Naive B cell (primary cell): ENCODE results near the gene HEY2. TPM values are rescaled to one million over a fixed set of nuclear protein-coding genes. Genes with fewer than 3 reads are reported as not detected.
"Not testable (repeated sequence)": the region's sequence is repeated elsewhere in the genome, so short reads cannot be mapped to it uniquely, and the experiment has no call there.

Experiments
- ATAC-seq, 2 donors: fragments of 150-1000 bp; cut with Tn5 transposase; 2 replicates each; pipeline ENCODE4 v1.10.0; 2021; ENCODE audit warnings: low read depth in 2 of 2, mild to moderate bottlenecking in 2 of 2, moderate library complexity in 2 of 2
- DNase-seq: peaks from one replicate; pipeline ENCODE4 v3.0.0; 2022
- H3K27ac Mint-ChIP-seq, 6 donors: one replicate each; pipeline ENCODE4 v1.8.0; 2020 to 2022; ENCODE audit warnings: mild to moderate bottlenecking in 6 of 6, mixed read lengths in 6 of 6, moderate library complexity in 5 of 6, inconsistent platforms in 2 of 6
- H3K27me3 Mint-ChIP-seq, 3 donors: one replicate each; pipeline ENCODE4 v1.8.0; 2021 to 2022; ENCODE audit warnings: mixed read lengths in 3 of 3, mild to moderate bottlenecking in 1 of 3
- H3K36me3 Mint-ChIP-seq, 2 donors: one replicate each; pipeline ENCODE4 v1.8.0; 2020 to 2022; ENCODE audit warnings: mixed read lengths in 2 of 2, inconsistent platforms in 1 of 2, mild to moderate bottlenecking in 1 of 2
- H3K4me1 Mint-ChIP-seq, 3 donors: one replicate each; pipeline ENCODE4 v1.8.0; 2020 to 2022; ENCODE audit warnings: mixed read lengths in 3 of 3, inconsistent platforms in 1 of 3, mild to moderate bottlenecking in 1 of 3, moderate library complexity in 1 of 3
- H3K4me3 Mint-ChIP-seq, 8 donors: one replicate each; pipeline ENCODE4 v1.8.0; 2020 to 2022; ENCODE audit warnings: mild to moderate bottlenecking in 8 of 8, mixed read lengths in 8 of 8, moderate library complexity in 8 of 8, inconsistent platforms in 2 of 8
- H3K9me3 Mint-ChIP-seq, 7 donors: one replicate each; pipeline ENCODE4 v1.8.0; 2020 to 2022; ENCODE audit warnings: mixed read lengths in 7 of 7, mild to moderate bottlenecking in 5 of 7, inconsistent platforms in 2 of 7, moderate library complexity in 1 of 7
- polyA plus RNA-seq, 6 donors: library from polyadenylated mRNA; unstranded; fragments of 300-500 nt; fragmentation: Illumina TruSeq; gene quantifications; one replicate each; pipeline ENCODE4 v1.2.3, GENCODE V29; 2021; ENCODE audit warnings: low read depth in 6 of 6

HEY2 gene
- polyA plus RNA-seq, 6 donors from 2014 or later: 0.17 to 0.48 (median 0.29) TPM; not detected in 3

GRCh38 chr6:125764121-125764671, 14.8 kb downstream of the HEY2 start:
- Mint-ChIP-seq H3K27me3 (peaks cover 25 to 37% (median 32%) of the 10 kb centered on the region in 3 donors), H3K4me1 (peaks cover 0 to 11% (median 0%) of the 10 kb centered on the region in 3 donors), H3K9me3 (peaks cover 0 to 5% (median 0%) of the 10 kb centered on the region in 7 donors), H3K4me3 (no peak overlapping the region), H3K36me3 (peaks cover 0 to 5% of the 10 kb centered on the region in 2 donors), H3K27ac (no peak overlapping the region)
- ATAC-seq (no peak), DNase-seq (no peak)

GRCh38 chr6:125765944-125766343, 16.5 kb downstream of the HEY2 start:
- Mint-ChIP-seq H3K27ac (no peak overlapping the region), H3K36me3 (no peaks in the 10 kb centered on the region), H3K9me3 (peaks cover 0 to 5% (median 0%) of the 10 kb centered on the region in 7 donors), H3K4me3 (no peak overlapping the region), H3K27me3 (peaks cover 23 to 31% (median 29%) of the 10 kb centered on the region in 3 donors), H3K4me1 (peaks cover 0 to 3% (median 0%) of the 10 kb centered on the region in 3 donors)
- ATAC-seq (no peak), DNase-seq (no peak)

GRCh38 chr6:125766641-125767040, 17.2 kb downstream of the HEY2 start:
- no peak overlapping the region for H3K27ac Mint-ChIP-seq
- H3K27me3 Mint-ChIP-seq: peaks cover 23 to 31% (median 29%) of the 10 kb centered on the region in 3 donors
- no peaks in the 10 kb centered on the region for H3K36me3 Mint-ChIP-seq
- no peak overlapping the region for H3K4me3 Mint-ChIP-seq
- peaks cover 0 to 3% (median 0%) of the 10 kb centered on the region in 3 donors for H3K4me1 Mint-ChIP-seq
- DNase-seq (no peak), ATAC-seq (no peak)
- H3K9me3 Mint-ChIP-seq: peaks cover 0 to 2% (median 0%) of the 10 kb centered on the region in 7 donors

GRCh38 chr6:125769147-125769783, 19.8 kb downstream of the HEY2 start:
- Mint-ChIP-seq H3K27ac (no peak overlapping the region), H3K9me3 (peaks cover 0 to 2% (median 0%) of the 10 kb centered on the region in 7 donors), H3K36me3 (no peaks in the 10 kb centered on the region), H3K4me1 (peaks cover 0 to 3% (median 0%) of the 10 kb centered on the region in 3 donors), H3K4me3 (no peak overlapping the region), H3K27me3 (peaks cover 24 to 32% (median 27%) of the 10 kb centered on the region in 3 donors)
- ATAC-seq: no peak
- DNase-seq: no peak

GRCh38 chr6:125773387-125774341, 24.2 kb downstream of the HEY2 start:
- H3K27ac Mint-ChIP-seq: no peak overlapping the region
- H3K27me3 Mint-ChIP-seq: peaks cover 10 to 16% (median 14%) of the 10 kb centered on the region in 3 donors
- H3K4me3 Mint-ChIP-seq: no peak overlapping the region
- no peaks in the 10 kb centered on the region for H3K36me3 Mint-ChIP-seq
- peaks cover 3 to 13% (median 4%) of the 10 kb centered on the region in 3 donors for H3K4me1 Mint-ChIP-seq
- DNase-seq: no peak
- H3K9me3 Mint-ChIP-seq: peaks cover 0 to 4% (median 0%) of the 10 kb centered on the region in 7 donors
- no peak for ATAC-seq

GRCh38 chr6:125776107-125776826, 26.8 kb downstream of the HEY2 start:
- not testable (repeated sequence) for H3K9me3 Mint-ChIP-seq, H3K36me3 Mint-ChIP-seq, DNase-seq, ATAC-seq, H3K27me3 Mint-ChIP-seq, H3K4me3 Mint-ChIP-seq, H3K27ac Mint-ChIP-seq
- H3K4me1 Mint-ChIP-seq: peaks cover 0 to 13% (median 4%) of the 10 kb centered on the region in 3 donors

- peaks cover 0 to 2% (median 0%) of the 10 kb centered on the region in 7 donors for H3K9me3 Mint-ChIP-seq
- H3K4me3 Mint-ChIP-seq: no peak overlapping the region
- no peaks in the 10 kb centered on the region for H3K36me3 Mint-ChIP-seq
- ATAC-seq (peak; percentile 80 to 81), DNase-seq (peak; percentile 92)
- no peak overlapping the region for H3K27ac Mint-ChIP-seq
- peaks cover 0 to 4% (median 0%) of the 10 kb centered on the region in 3 donors for H3K27me3 Mint-ChIP-seq
- H3K4me1 Mint-ChIP-seq: peaks cover 0 to 19% (median 10%) of the 10 kb centered on the region in 3 donors
Measured at GRCh38 chr6:125779924-125780539, 30.6 kb downstream of the HEY2 start.

GRCh38 chr6:125780540-125781313, 31.3 kb downstream of the HEY2 start:
- Mint-ChIP-seq H3K27me3 (peaks cover 0 to 2% (median 0%) of the 10 kb centered on the region in 3 donors), H3K36me3 (no peaks in the 10 kb centered on the region), H3K27ac (no peak overlapping the region), H3K4me3 (no peak overlapping the region), H3K4me1 (peaks cover 0 to 19% (median 10%) of the 10 kb centered on the region in 3 donors), H3K9me3 (peaks cover 0 to 2% (median 0%) of the 10 kb centered on the region in 7 donors)
- DNase-seq: peak; percentile 65
- ATAC-seq: peak; percentile 73 to 77

GRCh38 chr6:125781314-125781868, 32.0 kb downstream of the HEY2 start:
- peak in 1 of 2 donors; percentile 41 for ATAC-seq
- H3K9me3 Mint-ChIP-seq: peaks cover 0 to 2% (median 0%) of the 10 kb centered on the region in 7 donors
- H3K4me3 Mint-ChIP-seq: no peak overlapping the region

GRCh38 chr6:125784365-125784764, 34.9 kb downstream of the HEY2 start:
- Mint-ChIP-seq H3K4me3 (peak overlapping the region in 1 of 8 donors; percentile 24), H3K27ac (no peak overlapping the region), H3K27me3 (no peaks in the 10 kb centered on the region), H3K9me3 (no peaks in the 10 kb centered on the region), H3K36me3 (no peaks in the 10 kb centered on the region), H3K4me1 (peaks cover 9 to 11% (median 10%) of the 10 kb centered on the region in 3 donors)
- no peak for ATAC-seq
- DNase-seq: no peak

More at GRCh38 chr6:125781314-125781868, 32.0 kb downstream of the HEY2 start:
- Mint-ChIP-seq H3K36me3 (no peaks in the 10 kb centered on the region), H3K4me1 (peaks cover 0 to 19% (median 10%) of the 10 kb centered on the region in 3 donors), H3K27me3 (no peaks in the 10 kb centered on the region), H3K27ac (no peak overlapping the region)
- no peak for DNase-seq

GRCh38 chr6:125787791-125788190, 38.4 kb downstream of the HEY2 start:
- DNase-seq (no peak), ATAC-seq (no peak)
- Mint-ChIP-seq H3K4me3 (peak overlapping the region in 3 of 8 donors; percentile 22 to 80 (median 36)), H3K4me1 (peaks cover 17 to 27% (median 21%) of the 10 kb centered on the region in 3 donors), H3K9me3 (no peaks in the 10 kb centered on the region), H3K27me3 (no peaks in the 10 kb centered on the region), H3K27ac (peak overlapping the region in 1 of 6 donors; percentile 33), H3K36me3 (no peaks in the 10 kb centered on the region)
